Kidney (tissue), 14 donors: ENCODE measurements around the gene PGM1. TPM values are rescaled to one million over a fixed set of nuclear protein-coding genes. Genes with fewer than 3 reads are reported as not detected.

Experiments
- DNase-seq, 5 donors: peaks; one replicate each; pipeline ENCODE4 v3.0.0-alpha.2; 2013 to 2020
- FAIRE-seq: peaks from 2 replicates; lab custom pipeline; 2012; peaks lifted over from hg19 to GRCh38; lab: Jason Lieb, UNC
- H3K27ac ChIP-seq, 2 donors: one replicate each; pipeline ENCODE4 v1.7.0; 2013; ENCODE audit warnings: low read depth in 2 of 2, low read length in 2 of 2, inconsistent platforms in 1 of 2
- H3K27me3 ChIP-seq: one replicate; pipeline ENCODE4 v1.7.1; 2013; ENCODE audit warnings: low read length, inconsistent platforms; ENCODE audit not compliant: control insufficient read depth, insufficient read depth
- H3K36me3 ChIP-seq, 3 donors: one replicate each; pipeline versions ENCODE4 v1.7.0 to v1.7.1; 2013; ENCODE audit warnings: low read length in 3 of 3, control low read depth in 1 of 3, inconsistent platforms in 1 of 3; ENCODE audit not compliant: insufficient read depth in 3 of 3, control insufficient read depth in 2 of 3
- H3K4me1 ChIP-seq, 3 donors: one replicate each; pipeline versions ENCODE4 v1.7.0 to v1.7.1; 2013; ENCODE audit warnings: low read length in 3 of 3, inconsistent platforms in 1 of 3, low read depth in 1 of 3; ENCODE audit not compliant: control insufficient read depth in 2 of 3, insufficient read depth in 2 of 3
- H3K4me3 ChIP-seq, 3 donors: one replicate each; pipeline versions ENCODE4 v1.7.0 to v1.8.1; 2013; ENCODE audit warnings: low read length in 3 of 3, control low read depth in 1 of 3, inconsistent platforms in 1 of 3
- H3K9ac ChIP-seq, 3 donors: one replicate each; pipeline versions ENCODE4 v1.7.0 to v1.7.1; 2013; ENCODE audit warnings: low read length in 3 of 3, control low read depth in 1 of 3, inconsistent platforms in 1 of 3
- H3K9me3 ChIP-seq, 3 donors: one replicate each; pipeline versions ENCODE4 v1.7.0 to v1.7.1; 2013; ENCODE audit warnings: low read length in 3 of 3, control low read depth in 1 of 3, inconsistent platforms in 1 of 3; ENCODE audit not compliant: control insufficient read depth in 2 of 3, insufficient read depth in 1 of 3
- CTCF ChIP-seq: IDR thresholded peaks from 3 replicates; pipeline ENCODE4 v1.5.1; 2012; ENCODE audit warnings: mild to moderate bottlenecking, moderate library complexity, borderline replicate concordance; ENCODE audit not compliant: insufficient read depth; ENCODE audit errors: extremely low read depth
- intact Hi-C: fragments of 100-400 bp; cut with DNase I; formaldehyde crosslinking; loops from one replicate; pipeline ENCODE4 v1.11.1; 2022
- polyA plus RNA-seq: library from polyadenylated mRNA; stranded (reverse); fragments of 350-450 nt; fragmentation: Illumina TruSeq; extraction: RNeasy Lipid Tissue Mini Kit (QIAGEN cat#74804); gene quantifications from one replicate; pipeline ENCODE4 v1.2.3, GENCODE V29; 2014; ENCODE audit warnings: low read depth, low replicate concordance; ENCODE audit not compliant: insufficient read depth
- total RNA-seq: library from RNA; stranded (reverse); fragmentation: NEBNext Ultra II Directional; extraction: Animal tissue kit (Norgen Biotek cat#: 25700); gene quantifications from one replicate; pipeline ENCODE4 v1.2.1, GENCODE V29; 2021
- donor health status: control.
- donor health status: control.
- donor health status: control.
- donor health status: control.
- donor health status: control.
- donor health status: DM: yes; HTN: yes; CAD: no.
- donor health status: Normal renal cell carcinoma (clear cell type).

The PGM1 gene
- total and polyA plus RNA-seq, 2 donors from 2014 or later, result 40.3 to 59.3 TPM

GRCh38 chr1:63619558-63619957 lies 26.3 kb downstream of the PGM1 start:
- DNase-seq (no peak), FAIRE-seq (no peak)
- H3K4me3 ChIP-seq, result no peak overlapping the region
- H3K4me1 ChIP-seq, result no peaks in the 10 kb centered on the region
- no peaks in the 10 kb centered on the region for H3K27me3 ChIP-seq
- no peak for TF ChIP-seq CTCF
- H3K36me3 ChIP-seq, result no peaks in the 10 kb centered on the region
- H3K27ac ChIP-seq, result no peak overlapping the region
- H3K9me3 ChIP-seq, result no peaks in the 10 kb centered on the region
- H3K9ac ChIP-seq, result no peak overlapping the region
- intact Hi-C loops, result loop anchor here (5.0 kb wide), 1 partner anchor 623 kb away; no protein-coding TSS in a partner anchor

- Histone ChIP-seq H3K4me1 (no peaks in the 10 kb centered on the region), H3K36me3 (no peaks in the 10 kb centered on the region), H3K27me3 (no peaks in the 10 kb centered on the region), H3K27ac (no peak overlapping the region), H3K4me3 (no peak overlapping the region), H3K9me3 (no peaks in the 10 kb centered on the region), H3K9ac (no peak overlapping the region)
- intact Hi-C loops, result no loop called here
- TF ChIP-seq CTCF, result no peak
- DNase-seq (no peak), FAIRE-seq (no peak)
These were observed 27.5 kb downstream of the PGM1 start for GRCh38 chr1:63620671-63621070.

GRCh38 chr1:63621075-63621474 lies 27.9 kb downstream of the PGM1 start:
- no peaks in the 10 kb centered on the region for H3K36me3 ChIP-seq
- no peak overlapping the region for H3K27ac ChIP-seq
- H3K4me1 ChIP-seq, result no peaks in the 10 kb centered on the region
- intact Hi-C loops, result no loop called here
- no peak overlapping the region for H3K4me3 ChIP-seq
- no peak overlapping the region for H3K9ac ChIP-seq
- no peak for TF ChIP-seq CTCF
- DNase-seq, result no peak
- FAIRE-seq, result no peak
- H3K9me3 ChIP-seq, result no peaks in the 10 kb centered on the region
- no peaks in the 10 kb centered on the region for H3K27me3 ChIP-seq

GRCh38 chr1:63621698-63622097 lies 28.5 kb downstream of the PGM1 start:
- no peak overlapping the region for H3K4me3 ChIP-seq
- intact Hi-C loops, result no loop called here
- no peaks in the 10 kb centered on the region for H3K36me3 ChIP-seq
- peak in 2 of 5 donors; percentile 31 to 77 for DNase-seq
- TF ChIP-seq CTCF, result no peak
- no peaks in the 10 kb centered on the region for H3K27me3 ChIP-seq
- no peak overlapping the region for H3K27ac ChIP-seq
- no peaks in the 10 kb centered on the region for H3K9me3 ChIP-seq
- no peak overlapping the region for H3K9ac ChIP-seq
- no peak for FAIRE-seq
- H3K4me1 ChIP-seq, result no peaks in the 10 kb centered on the region
